Epithelial cell of prostate (primary cell): Measurements from ENCODE around the gene DNAH6.

Experiments used
- DNase-seq: peaks from one replicate; pipeline ENCODE4 v3.0.0-alpha.2; 2011; ENCODE audit warnings: low read depth, low spot score
- H3K27ac ChIP-seq: fragments of 450-650 bp; 2 replicates; pipeline ENCODE4 v1.5.1; 2017; ENCODE audit warnings: mild to moderate bottlenecking

DNAH6 gene

GRCh38 chr2:84823229-84823628, 306.9 kb downstream of the DNAH6 start:
- no peak overlapping the region for H3K27ac ChIP-seq
- DNase-seq = no peak

DNA sequence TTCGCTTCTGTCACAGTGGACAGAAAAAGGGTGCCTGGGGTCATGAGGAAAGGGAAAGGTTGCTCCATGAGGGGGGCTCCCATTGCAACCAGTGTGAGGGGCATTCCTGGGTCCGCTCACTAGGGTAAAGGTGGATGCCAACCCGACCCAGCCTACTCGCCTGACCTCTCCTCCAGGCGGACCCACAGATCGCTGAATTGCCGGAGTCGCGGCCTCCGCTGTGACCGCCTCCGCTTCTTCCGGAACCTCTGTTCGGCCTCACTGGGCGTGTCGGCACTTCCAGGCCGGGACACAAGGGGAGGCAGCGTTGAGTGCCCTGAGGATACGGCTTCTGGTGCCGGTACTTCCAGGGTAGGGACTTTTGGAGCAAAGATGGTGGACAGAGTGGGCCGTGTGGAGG, 307.5 kb downstream of the DNAH6 start:
- DNase-seq = no peak
- H3K27ac ChIP-seq = no peak overlapping the region

DNA sequence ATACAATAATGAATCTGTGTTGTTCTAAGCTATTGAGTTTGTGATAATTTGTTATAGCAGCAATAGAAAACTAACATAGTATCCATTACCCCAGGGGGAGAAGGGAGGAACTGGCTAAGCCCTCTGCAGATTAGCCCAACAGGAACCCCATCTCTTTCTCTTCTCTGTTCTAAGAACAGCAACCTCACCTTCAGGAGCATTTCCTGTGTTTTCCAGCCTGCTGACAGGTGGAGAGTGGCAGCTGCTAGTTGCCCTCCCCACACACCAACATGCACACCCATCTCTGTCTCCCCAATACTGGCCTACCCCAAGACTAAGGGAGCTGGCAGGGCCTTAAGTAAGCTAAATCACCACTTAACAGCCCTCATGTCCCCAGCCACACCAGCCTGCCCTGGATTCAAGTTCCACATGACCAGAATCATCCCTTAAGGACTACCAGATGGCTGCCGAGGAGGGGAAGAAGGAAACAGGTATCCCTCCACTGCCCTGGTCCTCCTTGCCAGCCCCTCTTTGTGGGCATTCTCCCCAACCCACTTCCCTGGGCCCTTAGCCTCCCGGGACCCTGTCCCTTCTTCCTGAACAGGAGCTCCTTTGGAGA, 311.8 kb downstream of the DNAH6 start:
- no peak overlapping the region for H3K27ac ChIP-seq
- DNase-seq = no peak

DNA sequence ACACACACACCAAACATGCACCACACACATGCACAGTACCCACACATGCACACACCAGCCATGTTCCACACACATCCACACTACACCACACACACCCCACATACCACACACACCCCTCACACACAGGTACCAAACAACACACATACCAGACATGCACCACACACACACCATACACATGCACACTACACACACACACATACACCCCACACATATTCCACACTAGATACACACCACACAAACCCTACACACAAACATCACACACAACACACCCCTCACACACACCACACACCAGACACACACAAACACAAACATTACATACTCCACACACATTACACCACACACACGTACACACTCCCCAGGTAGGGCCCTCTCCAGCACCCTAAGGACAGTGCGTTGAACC, 313.4 kb downstream of the DNAH6 start:
- H3K27ac ChIP-seq = no peak overlapping the region
- no peak for DNase-seq

GRCh38 chr2:84830095-84830494, 313.8 kb downstream of the DNAH6 start:
- DNase-seq = no peak
- no peak overlapping the region for H3K27ac ChIP-seq

DNA sequence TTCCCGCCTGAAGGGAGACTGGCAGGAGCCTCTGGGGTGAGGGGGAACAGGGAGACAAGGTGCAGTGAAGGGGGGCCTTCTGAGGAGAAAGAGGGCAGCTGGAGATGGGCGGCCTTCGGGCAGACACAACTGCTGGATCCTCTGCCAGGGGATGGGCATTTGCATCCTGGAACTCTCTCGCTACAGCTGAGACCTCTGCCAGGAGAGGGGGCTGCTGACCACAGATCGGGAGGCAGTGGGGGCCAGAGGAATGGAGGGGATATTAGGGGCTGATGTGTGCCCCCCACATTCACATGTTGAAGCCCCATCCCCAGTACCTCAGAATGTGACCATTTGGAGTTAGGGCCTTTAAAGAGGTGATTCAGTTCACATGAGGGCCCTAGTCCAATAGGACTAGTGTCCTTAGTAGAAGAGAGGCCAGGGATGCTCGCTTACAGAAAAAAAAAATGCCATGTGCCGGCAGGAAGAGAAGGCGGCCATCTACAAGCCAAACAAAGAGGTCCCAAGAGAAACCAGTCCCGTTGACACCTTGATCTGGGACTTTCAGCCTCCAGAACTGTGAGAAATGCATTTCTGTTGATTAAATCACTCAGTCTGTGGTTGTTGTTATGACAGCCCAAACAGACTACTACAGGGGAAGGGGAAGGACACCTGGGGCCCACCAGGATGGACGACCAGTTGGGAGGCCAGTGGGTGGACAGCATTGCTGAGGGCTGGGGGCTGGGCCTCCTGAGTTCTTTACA, 314.6 kb downstream of the DNAH6 start:
- DNase-seq = no peak
- no peak overlapping the region for H3K27ac ChIP-seq

GRCh38 chr2:84832772-84833461, 316.6 kb downstream of the DNAH6 start:
- no peak overlapping the region for H3K27ac ChIP-seq
- no peak for DNase-seq

DNA sequence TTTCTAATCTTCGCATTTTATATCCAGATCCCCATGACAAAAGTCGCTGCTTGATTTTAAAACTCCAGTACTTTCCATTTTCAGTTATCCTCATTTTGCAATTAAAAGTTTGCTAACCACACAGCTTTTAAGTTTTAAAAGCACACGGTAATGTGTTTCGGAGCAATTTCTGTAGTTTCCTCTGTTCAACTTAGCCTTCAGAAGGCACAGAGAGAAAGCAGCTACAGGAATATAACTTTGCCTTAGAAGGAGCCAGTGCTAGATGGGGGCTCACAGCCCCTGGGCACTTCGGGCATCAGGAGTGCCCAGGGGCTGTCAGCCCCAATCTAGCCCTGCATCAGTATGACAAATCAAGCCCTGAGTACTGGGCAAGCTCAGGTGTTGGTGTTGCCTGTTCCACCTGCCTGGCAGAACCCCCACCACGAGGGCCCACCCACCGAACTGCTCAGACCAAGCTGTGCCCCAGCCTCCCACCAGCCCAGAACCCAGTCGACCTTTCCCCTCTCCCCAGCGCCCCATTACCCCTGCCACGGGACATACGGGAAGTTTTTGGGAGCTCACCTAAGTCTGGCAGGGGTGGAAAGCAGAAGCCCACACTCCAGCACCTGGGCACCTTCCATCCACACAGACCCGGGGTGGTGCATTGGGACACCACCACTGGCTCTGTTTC, 317.3 kb downstream of the DNAH6 start:
- DNase-seq = no peak
- no peak overlapping the region for H3K27ac ChIP-seq

DNA sequence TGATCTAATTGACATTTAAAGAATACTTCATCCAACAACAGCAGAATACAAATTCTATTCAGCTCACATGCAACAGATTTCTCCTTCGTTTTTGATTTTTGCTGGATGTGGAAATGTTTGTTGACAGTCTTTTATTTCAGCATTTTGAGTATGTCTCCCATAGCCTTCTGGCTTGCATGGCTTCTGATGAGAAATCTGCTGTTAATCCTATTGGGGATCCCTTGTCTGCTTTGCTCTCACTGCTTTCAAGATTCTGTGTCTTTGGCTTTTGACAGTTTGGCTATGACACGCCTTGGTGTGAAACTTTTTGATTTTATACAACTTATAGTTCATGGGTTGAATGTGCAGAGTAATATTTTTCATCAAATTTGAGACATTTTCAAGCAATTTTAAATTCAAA, 319.9 kb downstream of the DNAH6 start:
- DNase-seq = no peak
- H3K27ac ChIP-seq = no peak overlapping the region

- no peak overlapping the region for H3K27ac ChIP-seq
- DNase-seq = no peak
Observed at GRCh38 chr2:84838434-84839145, 322.3 kb downstream of the DNAH6 start.

DNA sequence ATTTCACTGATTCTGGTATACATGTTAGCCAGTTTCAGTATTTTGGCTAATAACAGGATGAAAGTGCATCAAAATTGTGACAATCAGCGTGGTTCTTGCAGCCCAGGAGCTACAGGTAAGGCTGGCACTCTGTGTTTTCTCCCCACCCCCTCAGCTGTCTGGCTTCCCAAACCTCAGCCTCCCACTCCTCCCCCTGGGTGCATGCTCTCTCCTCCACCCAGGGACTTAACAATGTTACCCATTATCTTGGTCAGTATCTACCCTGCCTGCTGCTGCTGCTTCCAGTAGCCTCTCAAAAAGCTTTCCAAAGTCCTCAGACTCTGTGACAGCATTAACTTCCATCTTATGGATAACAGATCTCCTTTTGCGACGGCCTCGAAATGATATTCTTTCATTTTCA, 323.6 kb downstream of the DNAH6 start:
- no peak for DNase-seq
- H3K27ac ChIP-seq = no peak overlapping the region

DNA sequence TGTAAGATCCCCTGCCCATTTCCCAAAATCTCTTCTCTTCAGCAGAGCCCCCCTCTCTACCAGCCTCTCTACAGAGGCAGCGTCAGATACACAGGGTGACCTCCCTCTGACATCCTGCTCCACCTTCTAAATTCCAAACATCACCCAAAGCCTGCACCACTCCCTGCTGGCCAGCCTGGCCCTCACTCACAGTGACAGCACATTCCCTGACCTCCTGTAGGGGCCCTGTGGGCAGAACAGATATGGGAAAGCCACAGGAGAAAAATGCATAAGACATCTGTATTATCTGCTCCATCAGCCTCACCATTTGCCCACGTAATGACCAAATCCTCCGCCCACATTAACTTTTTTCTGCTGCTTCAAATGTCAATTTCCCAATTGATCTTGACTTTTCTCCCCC, 324.0 kb downstream of the DNAH6 start:
- no peak overlapping the region for H3K27ac ChIP-seq
- no peak for DNase-seq

GRCh38 chr2:84841577-84841976, 325.3 kb downstream of the DNAH6 start:
- H3K27ac ChIP-seq = no peak overlapping the region
- DNase-seq = no peak

DNA sequence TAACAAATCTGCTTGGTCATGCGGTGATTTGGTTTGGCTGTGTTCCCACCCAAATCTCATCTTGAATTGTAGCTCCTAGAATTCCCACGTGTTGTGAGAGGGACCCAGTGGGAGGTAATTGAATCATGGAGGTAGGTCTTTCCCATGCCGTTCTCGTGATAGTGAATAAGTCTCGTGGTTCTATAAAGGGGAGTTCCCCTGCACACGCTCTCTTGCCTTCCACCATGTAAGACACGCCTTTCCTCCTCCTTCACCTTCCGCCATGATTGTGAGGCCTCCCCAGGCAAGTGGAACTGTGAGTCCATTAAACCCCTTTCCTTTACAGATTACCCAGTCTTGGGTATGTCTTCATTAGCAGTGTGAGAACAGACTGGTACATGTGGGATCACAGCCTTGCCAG, 327.8 kb downstream of the DNAH6 start:
- H3K27ac ChIP-seq = no peak overlapping the region

DNA sequence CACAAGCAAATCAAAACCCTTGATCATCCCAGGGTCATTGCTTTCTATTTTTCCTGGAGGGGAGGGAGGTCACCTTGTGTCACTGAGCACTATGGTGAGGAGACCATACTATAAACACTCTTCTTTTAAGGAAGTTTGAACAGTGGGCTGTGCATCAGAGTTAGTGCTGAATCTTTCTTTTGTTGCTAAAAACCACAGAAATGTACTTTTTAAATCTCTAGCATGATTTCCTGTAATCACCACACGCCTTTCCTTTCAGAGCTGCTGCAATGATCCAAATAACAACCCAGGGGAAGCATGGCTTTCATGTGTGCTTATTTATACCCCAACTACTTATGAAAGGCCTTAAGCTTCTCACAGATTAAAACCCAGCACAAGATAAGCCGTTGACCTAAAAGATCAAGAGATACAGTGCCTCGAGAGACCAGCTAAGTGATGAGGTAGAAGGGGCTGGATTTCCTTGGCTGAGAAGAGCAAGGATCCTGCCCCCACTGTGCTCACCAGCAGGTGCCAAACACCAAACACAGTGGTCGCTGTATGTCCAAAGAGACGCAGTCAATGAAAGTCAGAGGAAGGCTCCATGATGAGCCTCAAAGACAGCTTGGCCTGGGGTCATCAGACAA, 329.9 kb downstream of the DNAH6 start:
- H3K27ac ChIP-seq = no peak overlapping the region
- no peak for DNase-seq

More for the DNA sequence above, 327.8 kb downstream of the DNAH6 start:
- DNase-seq = no peak

DNA sequence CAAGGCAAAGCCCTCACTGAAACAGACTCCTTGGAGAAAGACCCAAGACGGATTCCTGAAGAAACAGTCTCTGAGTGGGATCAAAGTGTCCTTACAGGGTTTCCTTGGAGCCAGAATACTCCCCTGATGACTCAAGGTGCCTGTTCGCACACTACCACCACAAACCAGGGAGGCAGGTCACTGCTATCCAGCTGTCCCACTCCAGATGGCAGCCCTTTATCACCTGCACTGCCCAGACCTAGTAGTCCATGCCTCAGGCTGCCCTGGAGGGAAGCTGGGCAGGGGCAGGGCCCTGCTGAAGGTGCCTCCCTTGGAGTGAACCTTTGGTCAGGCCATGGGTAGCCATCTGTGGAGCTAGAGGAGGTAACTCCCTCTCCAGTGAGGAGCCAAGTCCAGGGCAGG, 330.4 kb downstream of the DNAH6 start:
- DNase-seq = no peak

GRCh38 chr2:84847326-84848050, 331.2 kb downstream of the DNAH6 start:
- H3K27ac ChIP-seq = no peak overlapping the region
- no peak for DNase-seq

More for the DNA sequence above, 330.4 kb downstream of the DNAH6 start:
- H3K27ac ChIP-seq = no peak overlapping the region

GRCh38 chr2:84849271-84849952, 333.1 kb downstream of the DNAH6 start:
- no peak overlapping the region for H3K27ac ChIP-seq
- peak; percentile 29 for DNase-seq

DNA sequence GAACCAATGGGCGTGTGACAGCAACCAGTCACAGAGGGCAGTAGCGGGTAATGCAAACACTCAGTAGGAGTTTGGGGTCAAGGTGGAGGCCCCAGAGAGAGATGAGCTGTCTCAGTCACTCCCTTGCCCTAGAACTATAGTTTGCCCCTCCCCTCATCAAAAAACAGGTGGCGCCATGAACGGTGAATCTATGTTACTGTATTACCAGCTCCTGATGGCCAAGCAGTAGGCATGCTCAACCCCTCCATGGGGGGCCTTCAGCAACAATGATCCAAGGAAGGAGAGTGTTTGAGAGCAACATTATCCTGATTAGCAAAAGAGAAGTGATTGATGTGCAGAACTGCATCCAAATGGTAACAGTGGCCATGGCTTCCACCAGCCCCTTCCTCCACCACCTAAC, 334.2 kb downstream of the DNAH6 start:
- no peak overlapping the region for H3K27ac ChIP-seq
- DNase-seq = no peak
